Glutamatergic neuron (in vitro differentiated cells): Measurements from ENCODE around the gene SLC27A1. TPM values are rescaled to one million over a fixed set of nuclear protein-coding genes. Genes with fewer than 3 reads are reported as not detected.

Experiments
- DNase-seq: peaks from one replicate; pipeline ENCODE4 v3.0.0; 2022
- H3K27ac Mint-ChIP-seq: one replicate; pipeline ENCODE4 v1.8.0; 2020; ENCODE audit warnings: mild to moderate bottlenecking, mixed read lengths, inconsistent platforms; ENCODE audit not compliant: unreplicated experiment
- H3K27me3 Mint-ChIP-seq: one replicate; pipeline ENCODE4 v1.8.0; 2020; ENCODE audit warnings: mild to moderate bottlenecking, moderate library complexity, mixed read lengths, inconsistent platforms; ENCODE audit not compliant: unreplicated experiment
- H3K36me3 Mint-ChIP-seq: one replicate; pipeline ENCODE4 v1.8.0; 2020; ENCODE audit warnings: mild to moderate bottlenecking, mixed read lengths, inconsistent platforms; ENCODE audit not compliant: unreplicated experiment
- H3K4me1 Mint-ChIP-seq: one replicate; pipeline ENCODE4 v1.8.0; 2020; ENCODE audit warnings: mild to moderate bottlenecking, low read depth, mixed read lengths, inconsistent platforms; ENCODE audit not compliant: unreplicated experiment
- H3K4me3 Mint-ChIP-seq: one replicate; pipeline ENCODE4 v1.8.0; 2020; ENCODE audit warnings: mild to moderate bottlenecking, mixed read lengths, inconsistent platforms; ENCODE audit not compliant: unreplicated experiment
- H3K9me3 Mint-ChIP-seq: one replicate; pipeline ENCODE4 v1.8.0; 2020; ENCODE audit warnings: mild to moderate bottlenecking, moderate library complexity, mixed read lengths, inconsistent platforms; ENCODE audit not compliant: unreplicated experiment
- CTCF ChIP-seq: fragments of 200-600 bp; sonication (generic); IDR thresholded peaks from one replicate; pipeline ENCODE4 v1.5.0; 2021; ENCODE audit not compliant: partially characterized antibody, unreplicated experiment
- long read RNA-seq: library from polyadenylated mRNA; unstranded; transcript quantifications from one replicate; pipeline ENCODE4 v2.0.0, GENCODE V29; 2020; ENCODE audit not compliant: unreplicated experiment
- total RNA-seq: library from RNA; stranded (reverse); fragmentation: NEBNext Ultra II Directional; extraction: Animal tissue kit (Norgen Biotek cat#: 25700); gene quantifications from one replicate; pipeline ENCODE4 v1.2.1, GENCODE V29; 2021; ENCODE audit not compliant: unreplicated experiment

Gene SLC27A1
- total RNA-seq, result 16.9 TPM
- long read RNA-seq, result 0 reads

DNA sequence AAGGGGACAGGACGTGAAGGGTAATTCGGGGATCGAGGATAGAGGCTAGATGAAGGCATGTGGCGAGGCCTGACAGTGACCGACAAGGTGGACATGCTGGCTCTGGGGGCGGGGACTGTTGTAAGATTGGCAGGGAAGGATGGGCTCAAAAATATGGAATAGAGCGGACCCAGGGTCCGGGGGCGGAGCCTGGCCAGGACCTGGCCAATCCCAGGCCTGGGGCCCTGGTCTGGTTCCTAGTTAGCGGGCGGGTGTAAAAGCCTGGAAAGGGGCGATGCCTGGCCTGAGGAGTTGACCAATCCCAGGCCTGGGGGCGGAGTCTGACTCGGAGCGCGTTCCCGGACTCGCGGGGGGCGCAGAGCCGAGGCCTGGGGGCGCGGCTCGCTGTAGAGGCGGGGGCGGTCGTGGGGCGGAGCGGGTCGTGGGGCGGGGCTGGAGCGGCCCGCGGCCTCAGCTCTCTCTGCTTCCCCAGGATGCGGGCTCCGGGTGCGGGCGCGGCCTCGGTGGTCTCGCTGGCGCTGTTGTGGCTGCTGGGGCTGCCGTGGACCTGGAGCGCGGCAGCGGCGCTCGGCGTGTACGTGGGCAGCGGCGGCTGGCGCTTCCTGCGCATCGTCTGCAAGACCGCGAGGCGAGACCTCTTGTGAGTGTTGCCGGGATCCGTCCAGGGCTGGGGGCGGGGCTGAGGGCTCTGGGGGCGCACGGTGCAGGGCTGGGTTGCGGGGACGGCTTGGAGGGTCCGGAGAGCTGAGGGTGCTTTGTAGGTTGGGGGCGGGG lies at the start of gene SLC27A1:
SLC27A1 (plus strand) TSS at position 457 of the 774 bp plus-strand sequence; CDS start at position 474, 17 bp downstream.
- H3K36me3 Mint-ChIP-seq, result no peaks in the 10 kb centered on the region
- H3K27me3 Mint-ChIP-seq, result peaks cover 5% of the 10 kb centered on the region
- peak; percentile 99 for DNase-seq
- H3K9me3 Mint-ChIP-seq, result peaks cover 6% of the 10 kb centered on the region
- peaks cover 10% of the 10 kb centered on the region for H3K4me1 Mint-ChIP-seq
- peak within 1 kb of the TSS; percentile 95 for H3K27ac Mint-ChIP-seq
- no peak for TF ChIP-seq CTCF
- peak within 1 kb of the TSS; percentile 99 for H3K4me3 Mint-ChIP-seq

DNA sequence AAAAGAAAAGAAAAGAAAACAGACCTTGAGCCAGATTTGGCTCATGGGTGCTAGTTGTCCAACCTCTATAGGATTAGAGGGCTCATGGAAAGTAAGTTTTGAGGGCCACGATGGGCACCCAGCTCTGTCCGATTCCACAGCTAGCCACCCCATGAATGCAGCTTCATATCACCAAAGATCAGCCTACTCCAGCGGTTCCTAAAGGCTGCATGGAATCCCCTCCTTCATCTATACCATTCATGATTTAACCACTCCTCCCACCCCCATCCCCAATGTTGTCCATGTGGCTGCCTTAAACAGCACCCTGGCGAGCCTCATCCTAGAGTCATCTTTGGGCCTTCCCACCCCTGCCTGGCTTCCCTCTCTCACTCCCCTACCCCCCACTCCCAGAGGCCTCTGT lies 48.4 kb upstream of the SLC27A1 start:
- Mint-ChIP-seq H3K27me3 (peaks cover 6% of the 10 kb centered on the region), H3K36me3 (no peaks in the 10 kb centered on the region), H3K4me3 (no peak overlapping the region), H3K9me3 (peaks cover 9% of the 10 kb centered on the region), H3K27ac (no peak overlapping the region), H3K4me1 (peaks cover under 1% of the 10 kb centered on the region)
- TF ChIP-seq CTCF, result no peak
- no peak for DNase-seq

- Mint-ChIP-seq H3K4me3 (no peak overlapping the region), H3K27ac (no peak overlapping the region), H3K4me1 (no peaks in the 10 kb centered on the region), H3K9me3 (peaks cover 9% of the 10 kb centered on the region), H3K27me3 (peaks cover 6% of the 10 kb centered on the region), H3K36me3 (no peaks in the 10 kb centered on the region)
- DNase-seq, result no peak
- no peak for TF ChIP-seq CTCF
Observed at GRCh38 chr19:17423429-17424208, 46.7 kb upstream of the SLC27A1 start.

DNA sequence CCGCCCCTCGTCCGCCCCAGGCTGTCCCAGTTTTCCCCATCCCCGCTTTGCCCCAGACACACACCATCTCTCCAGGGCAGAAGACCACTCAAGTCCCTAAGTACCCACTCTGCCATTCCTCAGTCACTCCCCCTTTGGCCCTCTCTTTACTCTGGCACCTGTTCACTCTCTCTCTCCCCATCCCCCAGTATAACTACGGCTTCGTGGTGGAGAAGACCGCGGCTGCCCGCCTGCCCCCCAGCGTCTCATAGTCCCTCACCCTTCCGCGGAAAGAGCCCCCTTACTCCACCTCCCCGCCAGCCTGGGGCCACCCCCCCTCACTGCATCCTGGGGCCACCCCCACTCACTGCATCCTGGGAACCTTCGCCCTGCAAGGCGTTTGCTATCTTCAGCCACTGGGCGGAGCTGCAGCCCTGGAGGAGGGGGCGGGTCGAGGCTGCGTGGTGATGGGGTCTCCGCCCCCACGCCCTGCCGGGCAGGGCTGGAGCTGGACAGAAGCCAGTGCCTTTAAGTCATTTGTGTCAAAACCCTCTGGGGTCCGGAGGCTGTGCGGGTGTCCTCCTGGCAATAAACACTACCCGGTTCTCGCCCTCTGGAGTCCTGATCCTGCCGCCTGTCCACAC lies 45.5 kb upstream of the SLC27A1 start:
- no peaks in the 10 kb centered on the region for H3K4me1 Mint-ChIP-seq
- peak overlapping the region; percentile 12 for H3K27ac Mint-ChIP-seq
- no peaks in the 10 kb centered on the region for H3K36me3 Mint-ChIP-seq
- peak overlapping the region; percentile 46 for H3K4me3 Mint-ChIP-seq
- peaks cover 3% of the 10 kb centered on the region for H3K9me3 Mint-ChIP-seq
- DNase-seq, result peak; percentile 89
- peaks cover 6% of the 10 kb centered on the region for H3K27me3 Mint-ChIP-seq
- TF ChIP-seq CTCF, result peak; percentile 19
